Esophagus mucosa (tissue), 1 donor: ENCODE results near the gene KRTAP10-10. TPM values are rescaled to one million over a fixed set of nuclear protein-coding genes. Genes with fewer than 3 reads are reported as not detected.
A peak's percentile ranks its signal among the peaks of the same experiment; 100 is the strongest.
"Not testable (repeated sequence)": the region's sequence is repeated elsewhere in the genome, so short reads cannot be mapped to it uniquely, and the experiment has no call there.

Experiments used
- ATAC-seq: fragments of 200-7000 bp; cut with Tn5 transposase; one replicate; pipeline ENCODE4 v1.9.1; 2020
- total RNA-seq: library from RNA; stranded (reverse); gene quantifications from one replicate; pipeline ENCODE4 v1.2.4, GENCODE V29; 2023
- donor health status: DM: yes; HTN: yes; CAD: no.

Gene KRTAP10-10, protein sequence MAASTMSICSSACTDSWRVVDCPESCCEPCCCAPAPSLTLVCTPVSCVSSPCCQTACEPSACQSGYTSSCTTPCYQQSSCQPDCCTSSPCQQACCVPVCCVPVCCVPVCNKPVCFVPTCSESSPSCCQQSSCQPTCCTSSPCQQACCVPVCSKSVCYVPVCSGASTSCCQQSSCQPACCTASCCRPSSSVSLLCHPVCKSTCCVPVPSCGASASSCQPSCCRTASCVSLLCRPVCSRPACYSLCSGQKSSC
- total RNA-seq, result not detected

DNA sequence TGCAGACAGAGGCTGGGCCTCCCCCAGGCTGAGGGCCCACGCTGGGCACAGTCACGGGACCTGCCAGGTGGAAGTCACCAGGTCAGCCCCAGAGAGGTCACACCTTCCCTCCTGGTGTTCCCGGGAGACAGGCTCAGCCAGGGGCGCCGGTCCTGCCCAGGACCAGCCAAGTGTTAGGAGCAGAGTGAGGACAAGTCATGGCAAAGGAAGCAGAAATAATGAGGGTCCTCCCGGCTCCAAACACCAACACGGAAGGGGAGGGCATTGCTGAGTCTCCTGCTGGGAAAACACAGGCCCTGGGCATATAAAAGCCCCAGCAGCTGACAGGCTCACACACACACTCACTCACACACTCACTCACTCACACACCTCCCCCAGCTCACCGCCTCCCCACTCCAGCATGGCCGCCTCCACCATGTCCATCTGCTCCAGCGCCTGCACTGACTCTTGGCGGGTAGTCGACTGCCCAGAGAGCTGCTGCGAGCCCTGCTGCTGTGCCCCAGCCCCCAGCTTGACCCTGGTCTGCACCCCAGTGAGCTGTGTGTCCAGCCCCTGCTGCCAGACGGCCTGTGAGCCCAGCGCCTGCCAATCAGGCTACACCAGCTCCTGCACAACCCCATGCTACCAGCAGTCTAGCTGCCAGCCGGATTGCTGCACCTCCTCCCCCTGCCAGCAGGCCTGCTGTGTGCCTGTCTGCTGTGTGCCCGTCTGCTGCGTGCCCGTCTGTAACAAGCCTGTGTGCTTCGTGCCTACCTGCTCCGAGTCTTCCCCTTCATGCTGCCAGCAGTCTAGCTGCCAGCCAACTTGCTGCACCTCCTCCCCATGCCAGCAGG lies at the start of gene KRTAP10-10:
Gene KRTAP10-10, plus strand, starts transcription at position 339 of the 833 bp plus-strand sequence. Its CDS starts 62 bp downstream, at position 401.
- no peak for ATAC-seq

DNA sequence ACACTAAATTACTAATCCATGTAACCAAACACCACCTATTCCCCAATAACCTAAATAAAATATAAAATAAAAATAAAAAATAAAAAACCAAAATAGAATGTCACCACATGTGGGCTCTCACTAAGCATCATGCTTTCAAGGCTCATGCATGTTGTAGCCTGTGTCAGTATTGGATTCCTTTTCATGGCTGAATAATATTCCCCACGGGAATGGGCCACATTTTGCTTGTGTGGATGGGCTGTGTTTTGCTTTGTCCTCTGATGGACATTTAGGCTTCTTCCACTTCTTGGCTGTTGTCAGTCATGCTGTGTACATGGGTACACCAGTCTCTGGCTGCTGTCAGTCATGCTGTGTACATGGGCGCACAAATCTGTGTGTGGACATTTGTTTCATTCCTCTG lies 48.1 kb upstream of the KRTAP10-10 start:
- ATAC-seq, result no peak

DNA sequence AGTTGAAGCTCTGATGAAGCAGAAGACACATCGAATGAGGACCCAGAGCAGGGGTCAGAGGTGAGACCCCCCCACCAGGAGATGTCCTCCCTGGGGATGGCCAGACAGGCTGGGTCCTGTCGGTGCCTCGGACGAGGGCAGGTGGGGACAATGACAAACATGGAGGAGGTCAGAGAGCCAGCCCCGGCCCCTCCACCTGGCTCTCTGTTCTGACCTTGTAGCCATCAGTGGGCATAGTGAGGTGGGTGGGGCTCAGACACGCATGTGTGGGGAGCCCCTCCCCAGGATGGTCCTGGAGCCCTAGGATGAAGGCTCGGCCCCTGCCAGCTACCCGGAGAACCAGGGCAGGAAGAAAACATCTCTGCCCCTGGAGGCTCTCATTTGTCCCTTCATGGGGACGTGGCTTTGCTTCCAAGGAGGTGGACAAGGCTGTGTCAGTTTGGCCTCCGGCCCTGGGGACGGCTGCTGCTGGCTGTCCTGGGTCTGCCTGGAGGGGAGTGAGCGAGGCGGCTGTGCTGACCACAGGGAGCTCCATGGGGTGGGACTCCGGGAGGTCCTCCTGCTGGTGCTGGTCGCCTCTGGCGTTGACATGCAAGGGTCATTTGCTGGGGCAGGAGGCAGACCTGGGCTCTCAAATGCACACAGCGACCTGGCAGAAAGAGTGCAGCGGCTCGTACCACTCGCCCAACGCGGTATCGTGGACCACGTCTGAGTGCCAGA lies 47.4 kb upstream of the KRTAP10-10 start:
- ATAC-seq, result no peak

DNA sequence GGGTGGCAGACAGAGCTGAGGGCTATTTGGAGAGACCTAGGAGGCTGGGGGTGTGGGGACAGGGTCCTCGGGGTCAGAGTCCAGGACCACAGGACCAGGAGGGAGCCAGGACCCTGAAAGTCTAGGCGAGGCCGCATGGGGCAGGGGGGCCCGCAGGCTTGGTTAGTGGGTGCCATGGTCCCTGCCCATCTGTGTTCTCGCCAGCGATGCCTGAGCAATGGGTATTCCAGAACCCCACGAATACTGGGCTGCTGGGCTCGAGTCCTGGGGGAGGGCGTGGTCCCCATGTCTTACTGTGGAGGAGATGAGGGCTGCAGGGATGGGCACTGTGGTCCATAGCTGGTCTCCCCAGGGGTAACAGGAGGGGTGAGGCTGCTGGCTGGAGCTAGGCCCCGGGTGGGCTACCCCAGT lies 46.8 kb upstream of the KRTAP10-10 start:
- peak; percentile 34 for ATAC-seq

DNA sequence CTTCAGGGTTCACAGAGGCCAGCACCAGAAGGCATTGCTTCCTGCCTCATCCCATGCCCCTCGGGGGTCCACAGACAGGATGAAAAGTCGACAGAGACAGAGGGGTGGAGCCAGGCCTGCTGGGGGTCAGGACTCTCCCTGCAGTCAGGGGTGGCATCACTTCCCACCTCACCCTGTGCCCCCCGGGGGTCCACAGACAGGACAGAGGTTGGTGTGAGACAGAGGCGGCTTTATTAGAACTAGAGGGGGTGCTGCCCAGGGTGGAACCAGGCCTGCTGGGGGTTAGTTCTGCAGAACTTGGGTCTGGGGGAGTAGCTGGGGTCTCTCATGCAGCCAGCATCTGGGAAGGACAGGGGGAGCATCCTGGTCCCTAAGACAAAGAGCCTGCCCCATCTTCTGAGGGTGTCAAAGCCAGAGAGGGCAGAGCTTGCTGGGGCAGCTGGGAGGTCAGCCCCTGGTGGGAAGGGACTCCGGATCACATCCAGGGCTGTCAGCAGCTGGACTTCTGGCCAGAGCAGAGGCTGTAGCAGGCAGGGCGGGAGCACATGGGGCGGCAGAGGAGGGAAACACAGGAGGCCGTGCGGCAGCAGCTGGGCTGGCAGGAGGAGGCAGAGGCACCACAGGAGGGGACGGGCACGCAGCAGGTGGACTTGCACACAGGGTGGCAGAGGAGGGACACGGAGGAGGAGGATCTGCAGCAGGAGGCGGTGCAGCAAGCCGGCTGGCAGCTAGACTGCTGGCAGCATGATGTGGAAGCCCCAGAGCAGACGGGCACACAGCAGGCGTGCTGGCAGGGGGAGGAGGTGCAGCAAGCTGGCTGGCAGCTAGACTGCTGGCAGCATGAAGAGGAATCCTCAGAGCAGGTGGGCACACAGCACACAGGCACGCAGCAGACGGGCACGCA lies 46.0 kb upstream of the KRTAP10-10 start:
- peak; percentile 25 for ATAC-seq

DNA sequence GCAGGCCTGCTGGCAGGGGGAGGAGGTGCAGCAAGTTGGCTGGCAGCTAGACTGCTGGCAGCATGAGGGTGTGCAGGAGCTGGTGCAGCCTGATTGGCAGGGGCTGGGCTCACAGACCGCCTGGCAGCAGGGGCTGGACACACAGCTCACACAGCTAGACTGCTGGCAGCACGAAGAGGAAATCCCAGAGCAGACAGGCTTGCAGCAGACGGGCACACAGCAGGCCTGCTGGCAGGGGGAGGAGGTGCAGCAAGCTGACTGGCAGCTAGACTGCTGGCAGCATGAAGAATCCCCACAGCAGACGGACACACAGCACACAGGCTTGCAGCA lies 45.4 kb upstream of the KRTAP10-10 start:
- ATAC-seq, result peak; percentile 55

DNA sequence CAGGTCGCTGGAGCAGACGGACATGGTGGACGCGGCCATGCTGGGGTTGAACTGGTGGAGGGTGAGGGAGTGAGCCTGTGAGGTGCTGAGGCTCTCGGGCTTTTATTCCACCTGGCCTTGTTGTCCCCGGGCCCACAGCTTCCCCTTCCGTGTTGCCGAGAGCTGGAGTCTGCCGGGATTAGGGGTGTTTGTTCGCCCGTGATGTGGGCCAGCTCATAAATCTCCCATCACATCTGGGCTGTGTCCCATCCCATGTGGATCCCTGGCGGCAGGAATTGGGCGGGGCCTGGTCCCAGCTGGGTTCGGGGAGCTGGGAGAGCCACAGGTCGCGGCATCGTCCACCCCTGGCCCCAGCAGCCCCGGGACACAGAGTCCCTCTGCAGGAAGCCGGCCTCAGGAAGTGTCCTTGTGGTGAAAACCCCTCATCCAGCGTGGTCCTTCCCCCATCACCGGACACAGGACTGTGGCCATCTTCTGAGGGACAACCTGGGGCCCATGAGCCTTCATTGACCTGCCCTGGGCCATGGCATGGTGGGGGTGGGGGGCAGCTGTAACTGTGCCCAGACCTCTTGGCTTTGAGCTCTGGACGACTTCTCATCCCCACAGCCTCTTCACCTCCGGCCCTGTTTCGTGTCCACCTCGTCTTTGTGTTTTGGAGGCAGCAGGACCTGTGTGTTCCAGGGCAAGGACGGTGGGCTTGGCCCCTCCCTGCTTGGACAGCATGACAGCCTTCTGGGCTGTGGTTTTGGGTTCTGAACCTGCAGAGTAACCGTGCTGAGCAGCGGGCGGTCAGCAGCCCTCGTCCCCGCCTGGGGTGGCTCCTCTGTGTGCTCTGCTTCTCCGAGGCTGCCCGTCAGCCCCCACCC lies 44.5 kb upstream of the KRTAP10-10 start, which contains the start of gene KRTAP10-6:
Gene KRTAP10-6, minus strand, starts transcription at position 60 of the 866 bp plus-strand sequence. Its CDS starts 21 bp downstream, at position 39.
- no peak for ATAC-seq

DNA sequence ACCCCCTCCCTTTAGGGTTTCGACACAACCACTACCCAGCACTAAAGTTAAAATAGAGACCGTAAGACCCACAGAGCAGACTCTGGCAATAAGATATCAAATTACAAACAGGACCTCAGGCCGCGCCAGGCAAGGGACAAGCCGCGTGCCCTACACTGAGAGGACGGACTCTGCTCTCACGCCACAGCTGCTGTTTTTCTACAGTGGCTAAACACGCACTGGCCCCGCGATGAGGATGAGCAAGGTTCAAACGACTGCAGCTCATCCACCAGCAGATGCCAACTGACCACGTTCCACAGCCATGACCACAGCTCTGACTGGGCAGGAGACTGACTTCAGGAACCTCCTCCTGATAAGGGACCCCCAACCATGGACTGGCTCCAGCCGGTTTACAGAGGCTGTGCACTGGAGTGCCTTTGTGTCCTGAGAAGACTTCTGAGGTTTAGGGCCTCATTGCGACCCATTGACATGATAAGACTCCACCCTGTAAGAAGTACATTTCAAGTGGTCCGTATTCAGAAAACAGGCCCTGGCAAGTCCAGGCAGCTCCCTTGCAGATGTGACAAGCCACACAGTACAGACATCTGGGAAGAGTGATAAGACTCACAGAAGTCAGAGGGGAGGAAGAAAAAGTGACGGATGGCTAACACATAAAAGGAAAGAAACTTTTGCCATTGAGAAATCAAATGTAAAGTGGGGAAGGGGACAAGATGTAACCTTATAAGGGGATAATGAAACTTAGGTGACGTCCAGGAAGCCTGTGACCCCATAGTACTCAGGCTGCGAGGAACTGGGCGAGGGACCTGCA lies 43.4 kb upstream of the KRTAP10-10 start:
- no peak for ATAC-seq

DNA sequence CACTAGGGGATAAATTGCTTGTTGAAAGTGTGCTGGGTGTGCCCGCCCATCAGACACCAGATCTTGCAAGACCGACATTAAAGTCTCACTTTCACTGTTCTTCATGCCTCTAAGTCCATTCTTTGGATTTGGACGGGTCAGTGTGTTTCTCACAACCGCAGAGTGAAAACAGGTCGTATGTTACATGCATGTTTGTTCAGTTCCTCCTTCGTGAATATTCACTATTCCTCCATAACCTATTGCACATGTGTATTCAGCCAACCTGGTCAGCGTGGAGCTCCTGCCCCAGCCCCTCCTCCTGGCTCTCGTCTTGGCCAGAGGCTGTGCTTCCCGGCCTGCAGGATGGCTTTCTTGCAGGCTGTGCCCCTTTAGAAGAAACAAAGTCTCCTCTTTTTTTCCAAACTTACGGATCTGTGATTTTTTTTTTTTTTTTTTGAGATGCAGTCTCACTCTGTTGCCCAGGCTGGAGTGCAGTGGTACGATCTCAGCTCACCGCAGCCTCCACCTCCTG lies 42.7 kb upstream of the KRTAP10-10 start:
- no peak for ATAC-seq

DNA sequence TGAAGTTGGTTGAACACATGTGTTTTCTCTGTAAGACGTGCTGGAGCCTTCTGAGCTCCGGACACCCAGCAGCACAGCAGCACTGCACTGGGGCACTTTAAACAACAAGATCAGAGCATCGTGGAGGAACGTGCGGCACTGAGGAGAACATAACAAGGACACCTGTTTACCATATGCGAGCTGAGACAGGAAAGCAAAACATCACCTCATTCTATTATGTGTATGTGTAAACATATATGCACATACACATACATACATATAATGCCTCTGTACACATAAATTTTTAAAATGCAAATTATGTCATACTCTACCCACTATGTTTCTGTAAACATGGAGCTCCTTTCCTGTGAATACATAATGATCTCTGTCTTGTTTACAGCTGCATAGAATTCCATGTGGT lies 41.6 kb upstream of the KRTAP10-10 start:
- no peak for ATAC-seq

DNA sequence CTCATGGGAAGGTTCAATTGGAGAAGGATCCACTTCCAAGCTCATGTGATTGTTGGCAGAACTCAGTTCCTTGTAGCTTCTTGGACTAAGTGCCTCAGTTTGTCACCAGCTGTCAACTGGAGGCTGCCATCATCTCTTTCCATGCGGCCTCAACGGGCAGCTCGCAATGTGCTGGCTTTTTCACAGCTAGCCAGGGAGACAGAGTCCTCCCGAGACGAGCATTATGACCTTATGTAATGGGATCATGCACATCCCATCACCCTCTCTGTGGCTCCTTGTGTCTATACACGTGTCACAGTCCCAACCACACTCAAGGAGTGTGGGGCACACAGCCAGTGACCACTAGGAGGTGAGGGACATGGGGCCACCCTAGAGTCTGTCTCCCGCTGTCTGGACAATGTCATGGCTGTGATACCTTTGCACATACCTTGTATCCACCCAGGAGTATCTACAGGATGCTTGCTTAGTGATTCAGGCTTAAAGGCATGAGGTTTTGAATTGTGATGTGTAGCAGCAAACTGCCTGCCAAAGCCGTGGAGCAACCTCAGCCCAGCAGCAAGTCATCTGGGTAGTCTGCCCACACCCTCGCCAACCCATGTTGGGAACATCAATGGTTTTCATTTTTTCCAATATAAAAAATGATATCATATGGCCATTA lies 41.0 kb upstream of the KRTAP10-10 start:
- ATAC-seq, result no peak

DNA sequence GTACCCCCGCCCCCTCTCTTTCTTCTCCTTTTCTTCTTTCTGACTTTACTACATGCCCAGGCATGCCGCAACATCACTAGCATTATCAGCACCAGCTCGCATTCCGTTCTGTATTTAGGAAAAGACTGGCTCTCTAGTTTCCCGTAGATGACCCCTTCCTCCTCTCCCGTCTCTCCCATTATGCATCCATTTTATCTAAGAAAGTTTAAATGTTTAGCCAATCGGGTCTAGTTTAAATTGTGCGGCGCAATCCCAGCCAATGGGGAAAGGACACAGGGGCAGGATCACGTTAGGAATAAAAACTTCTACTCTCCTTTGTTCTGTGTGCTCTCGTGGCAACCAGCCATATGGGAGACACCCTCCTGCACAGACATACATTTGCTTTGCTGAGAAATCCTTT lies 39.1 kb upstream of the KRTAP10-10 start:
- no peak for ATAC-seq

DNA sequence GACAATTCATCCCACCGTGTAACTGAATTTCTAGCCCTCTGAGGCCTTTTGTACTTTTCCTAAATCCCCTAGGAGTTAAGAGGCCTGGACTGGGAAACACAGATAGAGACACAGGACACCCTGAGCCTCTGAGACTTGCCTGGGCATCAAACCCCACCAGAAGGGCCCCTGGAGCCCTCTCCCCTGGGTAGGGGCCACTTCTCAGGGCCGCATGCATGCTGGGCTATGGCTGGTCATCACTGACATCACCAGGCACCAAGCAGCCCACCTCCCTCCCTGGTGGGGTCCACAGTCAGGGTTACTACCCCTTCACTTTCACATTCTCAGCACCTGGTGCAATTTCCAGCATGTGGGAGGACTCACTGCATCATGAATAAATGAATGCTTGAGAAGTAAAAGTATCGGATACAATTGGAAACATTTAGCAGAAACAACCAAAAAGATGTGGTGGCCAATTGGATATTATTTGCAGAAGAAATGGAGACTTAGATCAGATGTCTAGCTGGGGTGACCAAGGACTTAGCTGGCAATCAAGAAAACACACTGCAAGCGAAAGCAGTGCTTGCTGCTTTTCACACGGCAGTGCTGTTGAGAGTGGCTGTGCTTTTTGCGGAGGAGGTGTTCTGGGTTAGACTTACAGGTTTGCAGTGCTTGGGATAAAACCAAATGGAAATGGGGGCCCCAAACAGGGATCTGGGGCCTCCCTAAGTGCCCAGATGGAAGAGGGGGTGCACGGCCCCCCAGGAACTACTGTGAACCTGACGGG lies 37.7 kb upstream of the KRTAP10-10 start:
- no peak for ATAC-seq

DNA sequence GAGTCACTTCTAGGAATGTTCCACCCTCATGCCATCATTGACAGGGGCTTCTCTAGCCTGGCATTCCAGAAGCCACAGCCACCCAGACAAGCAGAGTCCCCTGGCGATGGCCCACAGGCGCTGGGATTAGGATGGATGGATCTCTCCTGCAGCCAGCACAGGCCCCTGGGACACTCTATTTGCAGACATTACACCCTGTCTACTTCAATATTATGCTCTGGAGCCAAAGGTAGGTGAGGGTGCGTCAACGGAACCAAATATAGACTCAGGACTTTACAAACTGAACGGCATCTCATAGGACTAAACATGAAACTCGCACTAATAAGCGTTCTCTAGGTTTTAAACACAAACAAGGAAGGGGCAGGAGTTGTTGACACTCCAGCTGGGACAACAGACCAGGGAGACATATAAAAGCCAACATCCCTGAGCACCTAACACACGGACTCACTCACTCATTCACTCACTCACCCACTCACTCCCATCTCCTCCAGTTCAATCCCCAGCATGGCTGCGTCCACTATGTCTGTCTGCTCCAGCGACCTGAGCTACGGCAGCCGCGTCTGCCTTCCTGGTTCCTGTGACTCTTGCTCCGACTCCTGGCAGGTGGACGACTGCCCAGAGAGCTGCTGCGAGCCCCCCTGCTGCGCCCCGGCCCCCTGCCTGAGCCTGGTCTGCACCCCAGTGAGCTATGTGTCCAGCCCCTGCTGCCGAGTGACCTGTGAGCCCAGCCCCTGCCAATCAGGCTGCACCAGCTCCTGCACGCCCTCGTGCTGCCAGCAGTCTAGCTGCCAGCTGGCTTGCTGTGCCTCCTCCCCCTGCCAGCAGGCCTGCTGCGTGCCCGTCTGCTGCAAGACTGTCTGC lies 36.8 kb upstream of the KRTAP10-10 start, which contains the start of gene KRTAP10-7:
Gene KRTAP10-7, plus strand, starts transcription at position 480 of the 861 bp plus-strand sequence. Its CDS starts 25 bp downstream, at position 505.
- not testable (repeated sequence) for ATAC-seq

DNA sequence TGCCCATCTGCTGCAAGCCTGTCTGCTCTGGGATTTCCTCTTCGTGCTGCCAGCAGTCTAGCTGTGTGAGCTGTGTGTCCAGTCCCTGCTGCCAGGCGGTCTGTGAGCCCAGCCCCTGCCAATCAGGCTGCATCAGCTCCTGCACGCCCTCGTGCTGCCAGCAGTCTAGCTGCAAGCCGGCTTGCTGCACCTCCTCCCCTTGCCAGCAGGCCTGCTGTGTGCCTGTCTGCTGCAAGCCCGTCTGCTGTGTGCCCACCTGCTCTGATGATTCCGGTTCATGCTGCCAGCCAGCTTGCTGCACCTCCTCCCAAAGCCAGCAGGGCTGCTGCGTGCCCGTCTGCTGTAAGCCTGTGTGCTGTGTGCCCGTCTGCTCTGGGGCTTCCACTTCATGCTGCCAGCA lies 36.1 kb upstream of the KRTAP10-10 start:
- ATAC-seq, result peak; percentile 56

DNA sequence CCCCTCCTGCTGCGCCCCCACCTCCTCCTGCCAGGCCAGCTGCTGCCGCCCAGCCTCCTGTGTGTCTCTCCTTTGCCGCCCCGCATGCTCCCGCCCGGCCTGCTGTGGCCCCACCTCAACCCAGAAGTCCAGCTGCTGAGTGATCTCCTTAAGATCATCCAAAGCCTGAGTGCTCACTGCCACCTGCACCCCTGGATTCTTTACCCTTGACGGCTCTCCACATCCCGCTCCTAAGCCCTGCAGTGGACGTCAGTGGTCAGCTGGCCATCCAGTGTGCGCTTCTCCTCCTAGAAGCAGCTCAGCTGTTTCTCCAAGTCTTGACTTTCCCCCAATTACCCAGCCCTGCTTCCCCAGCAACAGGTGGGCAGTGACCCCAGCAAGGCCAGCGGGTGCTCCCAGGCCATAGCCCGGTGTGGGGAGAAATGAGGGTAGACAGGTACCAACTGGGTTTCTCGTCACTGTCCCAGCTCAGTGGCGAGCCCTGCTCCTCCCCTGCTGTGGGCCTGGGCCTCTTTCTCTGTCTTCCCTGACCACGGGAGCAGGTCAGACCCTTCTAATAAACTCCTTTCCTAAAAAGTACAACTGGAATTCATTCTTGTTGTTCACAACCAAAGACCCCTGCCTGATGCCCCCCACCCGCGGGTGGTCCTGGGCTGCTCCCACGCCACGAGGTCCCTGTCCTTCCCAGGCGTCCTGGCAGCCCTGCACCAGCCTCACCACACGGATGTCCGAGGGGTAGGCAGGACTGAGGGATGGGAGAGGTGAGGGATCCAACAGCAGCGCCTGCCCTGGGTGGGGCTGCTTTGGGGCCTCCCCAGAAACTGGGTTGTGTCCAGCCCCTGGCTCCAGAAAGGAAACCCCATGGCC lies 35.3 kb upstream of the KRTAP10-10 start:
- no peak for ATAC-seq

DNA sequence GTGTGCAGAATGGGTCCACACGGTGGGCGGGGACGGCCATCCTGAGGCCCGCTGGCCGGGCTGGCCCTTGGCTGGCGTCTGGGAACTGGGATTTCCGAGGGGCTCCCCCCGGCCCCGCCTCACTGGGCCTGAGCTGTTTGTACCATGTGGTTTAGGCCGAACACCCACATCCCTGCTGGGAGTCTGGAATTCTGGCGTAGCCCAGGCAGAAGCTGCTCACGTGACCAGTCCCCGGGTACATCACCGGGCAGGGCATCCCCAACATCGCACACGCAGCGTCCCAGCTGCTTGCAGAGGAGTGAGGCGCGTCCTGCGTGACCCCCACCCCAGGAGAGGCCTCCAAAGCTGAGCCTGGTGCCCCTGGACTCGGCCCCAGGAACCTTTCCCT lies 34.7 kb upstream of the KRTAP10-10 start:
- ATAC-seq, result peak; percentile 20
